Ovary (tissue), 9 donors: ENCODE measurements around the gene TAAR2. TPM values are rescaled to one million over a fixed set of nuclear protein-coding genes. Genes with fewer than 3 reads are reported as not detected.
"Not testable (repeated sequence)": the region's sequence is repeated elsewhere in the genome, so short reads cannot be mapped to it uniquely, and the experiment has no call there.

Source experiments
- DNase-seq, 5 donors: peaks; one replicate each; pipeline ENCODE4 v3.0.0-alpha.2; 2019 to 2020
- H3K27ac ChIP-seq, 2 donors: fragments of 200-600 bp; one replicate each; pipeline versions ENCODE4 v1.5.1 to v1.8.0; 2019 to 2022
- H3K27me3 ChIP-seq: fragments of 200-600 bp; one replicate; pipeline ENCODE4 v1.8.0; 2022
- H3K36me3 ChIP-seq: fragments of 200-600 bp; sonication (generic); one replicate; pipeline ENCODE4 v1.5.1; 2019
- H3K4me1 ChIP-seq: one replicate; pipeline ENCODE4 v1.8.1; 2013; ENCODE audit warnings: mild to moderate bottlenecking, moderate library complexity; ENCODE audit not compliant: insufficient read depth
- H3K4me3 ChIP-seq: fragments of 200-600 bp; sonication (generic); one replicate; pipeline ENCODE4 v1.5.1; 2017
- H3K9me3 ChIP-seq, 2 donors: fragments of 200-600 bp in 1 of 2; sonication (generic) in 1 of 2; one replicate each; pipeline versions ENCODE4 v1.5.1 to v1.8.1; 2013 to 2019; ENCODE audit warnings: mild to moderate bottlenecking in 1 of 2, moderate library complexity in 1 of 2
- CTCF ChIP-seq, 3 donors: fragments of 450-650 bp in 2 of 3; fragments of 200-600 bp in 1 of 3; IDR thresholded peaks; one replicate each; pipeline versions ENCODE4 v1.5.1 to v1.8.0; 2016 to 2022; ENCODE audit warnings: antibody characterized with exemption in 3 of 3, mild to moderate bottlenecking in 1 of 3
- EP300 ChIP-seq: sonication (generic); formaldehyde crosslinking; IDR thresholded peaks from one replicate; pipeline ENCODE4 v1.6.1; 2017; ENCODE audit warnings: antibody characterized with exemption
- POLR2A ChIP-seq: fragments of 450-650 bp; IDR thresholded peaks from one replicate; pipeline ENCODE4 v1.6.1; 2017; ENCODE audit warnings: antibody characterized with exemption, mild to moderate bottlenecking, moderate library complexity
- WGBS, 3 donors: extraction: QIAGEN DNeasy Blood & Tissue Kit in 1 of 3; methylation state at CpG; one replicate each; pipeline versions ENCODE4 v1.1.5 to v1.1.7; 2013 to 2017; 5-methylcytosine and 5-hydroxymethylcytosine counted together
- intact Hi-C, 4 donors: fragments of 100-400 bp; cut with DNase I; formaldehyde crosslinking; loops; one replicate each; pipeline versions ENCODE4 v1.11.0 to v1.15.1; 2022 to 2023
- polyA plus RNA-seq, 2 donors: library from polyadenylated mRNA; stranded (reverse); fragments of 200-250 nt in 1 of 2; fragments of 350-450 nt in 1 of 2; fragmentation: Illumina TruSeq in 1 of 2; extraction: RNeasy Lipid Tissue Mini Kit (QIAGEN cat#74804) in 1 of 2; gene quantifications; one replicate each; pipeline ENCODE4 v1.2.3, GENCODE V29; 2013 to 2014
- total RNA-seq, 7 donors: library from RNA; depleted of rRNA in 2 of 7; stranded (reverse); fragments of >200 nt in 2 of 7; fragmentation: NEBNext Ultra II Directional in 3 of 7; extraction: Animal tissue kit (Norgen Biotek cat#: 25700) in 3 of 7; gene quantifications; one replicate each; pipeline versions ENCODE4 v1.1.0 to v1.2.4, GENCODE V29; 2016 to 2023
- donor health status: DM: no; HTN: no; CAD: no; lungs with moderate emphysema.
- donor health status: DM: no; HTN: no; CAD: no.
- donor health status: Bipolar disorder and iron deficiency.
- donor health status: DM: yes; HTN: yes; CAD: no.
- donor health status: DM: no; HTN: no; CAD: no.
- donor health status: DM: yes; HTN: yes; CAD: no.

TAAR2 gene
- total and polyA plus RNA-seq, 9 donors = not detected

GRCh38 chr6:132648356-132648755 is 24.3 kb upstream of the TAAR2 start:
- WGBS, 3 donors = 16 to 46% (median 27%) methylated on average over 2 of the region's 2 CpGs
- no peaks in the 10 kb centered on the region for H3K9me3 ChIP-seq
- TF ChIP-seq POLR2A = no peak
- no peak for TF ChIP-seq CTCF (IDR thresholded peaks at IDR 0.05)
- TF ChIP-seq EP300 = no peak
- intact Hi-C loops = no loop called here
- H3K27ac ChIP-seq = no peak overlapping the region
- no peak overlapping the region for H3K4me3 ChIP-seq
- no peaks in the 10 kb centered on the region for H3K27me3 ChIP-seq
- no peaks in the 10 kb centered on the region for H3K4me1 ChIP-seq
- no peaks in the 10 kb centered on the region for H3K36me3 ChIP-seq
- no peak for DNase-seq

GRCh38 chr6:132643547-132643946 is 19.5 kb upstream of the TAAR2 start:
- Histone ChIP-seq H3K4me1 (no peaks in the 10 kb centered on the region), H3K36me3 (no peaks in the 10 kb centered on the region), H3K9me3 (no peaks in the 10 kb centered on the region), H3K4me3 (no peak overlapping the region), H3K27ac (no peak overlapping the region), H3K27me3 (no peaks in the 10 kb centered on the region)
- WGBS, 3 donors = 75 to 79% (median 77%) methylated on average over 3 of the region's 3 CpGs
- no peak for DNase-seq
- TF ChIP-seq CTCF (IDR thresholded peaks at IDR 0.05) (no peak), POLR2A (no peak), EP300 (no peak)
- intact Hi-C loops = no loop called here

- H3K36me3 ChIP-seq, H3K27ac ChIP-seq, DNase-seq, H3K9me3 ChIP-seq, H3K4me3 ChIP-seq, intact Hi-C loops, H3K27me3 ChIP-seq, H3K4me1 ChIP-seq: not testable (repeated sequence)
- 88 to 94% (median 91%) methylated on average over 1 of the region's 1 CpG for WGBS, 3 donors
Measured at GRCh38 chr6:132637135-132637534, 13.1 kb upstream of the TAAR2 start.

- H3K4me3 ChIP-seq, H3K27ac ChIP-seq, H3K27me3 ChIP-seq, H3K36me3 ChIP-seq, DNase-seq, intact Hi-C loops, H3K9me3 ChIP-seq, H3K4me1 ChIP-seq: not testable (repeated sequence)
- WGBS, 3 donors = 87 to 94% (median 91%) methylated on average over 3 of the region's 3 CpGs
Measured at GRCh38 chr6:132635906-132636305, 11.8 kb upstream of the TAAR2 start.

GRCh38 chr6:132635288-132635687 is 11.2 kb upstream of the TAAR2 start:
- DNase-seq, H3K9me3 ChIP-seq, H3K4me3 ChIP-seq, H3K27ac ChIP-seq, H3K27me3 ChIP-seq, intact Hi-C loops, H3K4me1 ChIP-seq, H3K36me3 ChIP-seq: not testable (repeated sequence)
- WGBS, 3 donors = 8 to 22% (median 14%) methylated on average over 3 of the region's 3 CpGs

GRCh38 chr6:132634796-132635195 is 10.7 kb upstream of the TAAR2 start:
- no peak overlapping the region for H3K4me3 ChIP-seq
- H3K27ac ChIP-seq = no peak overlapping the region
- H3K36me3 ChIP-seq = no peaks in the 10 kb centered on the region
- H3K9me3 ChIP-seq = no peaks in the 10 kb centered on the region
- no peaks in the 10 kb centered on the region for H3K4me1 ChIP-seq
- 65 to 71% (median 70%) methylated on average over 4 of the region's 4 CpGs for WGBS, 3 donors
- TF ChIP-seq POLR2A = no peak
- no peak for TF ChIP-seq CTCF (IDR thresholded peaks at IDR 0.05)
- no peak for TF ChIP-seq EP300
- no peaks in the 10 kb centered on the region for H3K27me3 ChIP-seq
- intact Hi-C loops = no loop called here
- no peak for DNase-seq
